Body of pancreas (tissue), 4 donors: ENCODE results near the gene ENDOU.

Source experiments
- CTCF ChIP-seq, 7 experiments: fragments of 450-650 bp in 4 of 7; fragments of 200-600 bp in 3 of 7; sonication (generic) in 3 of 7; IDR thresholded peaks; one replicate each; pipeline ENCODE4 v1.5.1; 2016 to 2019; ENCODE audit warnings: antibody characterized with exemption in 7 of 7
- POLR2A ChIP-seq, 3 donors: fragments of 450-650 bp; IDR thresholded peaks; one replicate each; pipeline ENCODE4 v1.6.1; 2016; ENCODE audit warnings: antibody characterized with exemption in 3 of 3, mild to moderate bottlenecking in 2 of 3

- TF ChIP-seq CTCF (IDR thresholded peaks at IDR 0.05) (no peak), POLR2A (IDR thresholded peaks at IDR 0.05) (no peak)
Measured at GRCh38 chr12:47755655-47756562, 30.6 kb upstream of the ENDOU start.
